Measurements from ENCODE around the gene ISL2.

- TF ChIP-seq EZH2 (IDR thresholded peaks at IDR 0.05; ENCODE audit: borderline replicate concordance, low read length) = no peak
- TF ChIP-seq CTCF (conservative IDR thresholded peaks at IDR 0.05 in 1 of 2, IDR thresholded peaks at IDR 0.05 in 1 of 2; ENCODE audit: extremely low read depth in 1 of 2, insufficient read depth in 1 of 2, low read depth in 1 of 2, low read length in 2 of 2) = no peak
These were observed 12.9 kb downstream of the ISL2 start for GRCh38 chr15:76349301-76350070.

Data from mammary epithelial cell (primary cell).